ENCODE data around the gene SCPEP1.

Gene SCPEP1

DNA sequence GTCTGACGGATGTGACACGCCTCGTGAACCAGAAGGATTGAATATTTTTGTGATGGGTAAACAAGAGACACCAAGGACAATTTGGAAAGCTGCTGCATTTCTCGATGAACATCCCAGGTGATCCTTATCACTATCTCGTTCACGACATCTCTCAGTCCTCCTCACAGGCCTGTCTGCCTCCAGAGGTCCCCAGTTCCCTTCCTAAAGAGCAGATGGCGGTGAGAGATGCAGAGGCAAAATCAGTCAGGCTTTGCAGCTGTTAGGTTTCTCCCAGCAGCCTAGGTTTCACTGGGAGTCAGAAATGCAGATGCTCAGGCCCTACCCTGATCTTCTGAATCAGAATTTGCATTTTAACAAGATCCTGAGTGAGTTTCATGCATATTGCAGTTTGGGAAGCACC is 23.6 kb downstream of the SCPEP1 start:
- no peak for DNase-seq (ENCODE audit: low read depth)

DNA sequence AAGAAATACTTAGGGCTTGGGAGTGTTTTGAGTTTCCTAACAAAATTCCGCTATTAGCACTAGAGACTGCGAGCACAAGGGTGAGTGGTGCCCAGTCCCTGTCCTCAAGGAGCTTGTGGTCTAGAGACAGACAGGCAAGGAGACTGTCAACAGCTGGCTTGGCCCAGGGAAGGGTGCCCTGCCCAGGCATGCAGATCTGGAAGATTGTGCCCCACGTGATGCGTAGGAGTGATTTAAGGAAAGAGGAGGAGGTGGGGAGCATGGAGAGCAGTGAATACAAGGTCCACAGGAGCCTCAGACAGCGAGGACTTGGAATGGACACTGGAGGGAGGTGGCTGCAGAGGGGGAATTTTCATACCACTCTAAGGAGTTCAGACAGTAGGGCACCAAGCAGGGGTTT is 25.0 kb downstream of the SCPEP1 start:
- DNase-seq (ENCODE audit: low read depth) = no peak

GRCh38 chr17:57004944-57005579 is 27.1 kb downstream of the SCPEP1 start:
- DNase-seq (ENCODE audit: low read depth) = no peak

GRCh38 chr17:57006040-57006439 is 28.1 kb downstream of the SCPEP1 start:
- DNase-seq (ENCODE audit: low read depth) = no peak

DNA sequence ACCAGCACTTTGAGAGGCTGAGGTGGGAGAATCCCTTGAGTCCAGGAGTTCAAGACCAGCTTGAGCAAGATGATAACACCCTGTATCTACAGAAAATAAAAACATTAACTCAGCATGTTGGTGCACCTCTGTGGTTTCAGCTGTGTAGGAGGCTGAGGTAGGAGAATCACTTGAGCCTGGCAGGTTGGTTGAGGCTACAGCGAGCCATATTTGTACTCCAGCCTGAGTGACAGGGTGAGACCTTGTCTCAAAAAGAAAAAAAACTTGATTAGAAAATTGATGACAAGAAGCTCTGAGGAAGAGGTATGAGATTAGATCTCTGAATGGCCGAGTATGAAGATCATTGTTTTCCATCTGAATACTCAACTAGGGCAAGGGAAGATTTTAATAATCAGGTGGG is 31.0 kb downstream of the SCPEP1 start:
- DNase-seq (ENCODE audit: low read depth) = no peak

DNA sequence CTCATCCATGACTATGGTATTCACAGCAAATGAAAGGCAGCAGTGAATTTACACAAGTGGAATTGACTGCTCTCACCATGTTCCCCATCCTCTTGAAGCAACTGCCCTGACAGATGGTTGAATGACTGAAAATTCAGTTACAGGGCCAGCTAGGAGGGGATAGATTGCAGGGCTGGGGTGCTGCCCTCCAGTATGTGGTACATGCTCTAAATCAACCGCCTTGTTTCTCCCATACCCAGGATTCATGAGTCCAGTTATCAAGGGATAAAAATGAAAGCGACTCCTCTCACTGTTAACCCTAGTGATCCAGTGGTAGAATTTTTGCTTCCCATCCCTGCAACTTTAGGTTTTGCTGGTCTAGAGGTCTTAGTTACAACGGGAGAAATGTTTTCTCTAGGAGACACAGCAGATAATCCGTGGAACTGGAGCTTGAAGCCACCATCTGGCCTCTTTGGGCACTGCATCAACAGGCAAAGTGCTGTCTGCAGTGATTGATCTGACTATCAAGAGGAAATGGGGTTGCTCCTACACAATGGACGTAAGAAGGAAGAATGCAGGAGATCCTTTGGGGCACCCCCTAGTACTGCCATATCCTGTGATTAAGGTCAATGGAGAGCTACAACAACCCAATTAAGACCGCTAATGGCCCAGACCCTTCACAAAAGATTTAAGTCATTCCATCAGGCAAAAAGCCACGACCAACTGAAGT is 32.0 kb downstream of the SCPEP1 start:
- peak; percentile 26 for DNase-seq (ENCODE audit: low read depth)

DNA sequence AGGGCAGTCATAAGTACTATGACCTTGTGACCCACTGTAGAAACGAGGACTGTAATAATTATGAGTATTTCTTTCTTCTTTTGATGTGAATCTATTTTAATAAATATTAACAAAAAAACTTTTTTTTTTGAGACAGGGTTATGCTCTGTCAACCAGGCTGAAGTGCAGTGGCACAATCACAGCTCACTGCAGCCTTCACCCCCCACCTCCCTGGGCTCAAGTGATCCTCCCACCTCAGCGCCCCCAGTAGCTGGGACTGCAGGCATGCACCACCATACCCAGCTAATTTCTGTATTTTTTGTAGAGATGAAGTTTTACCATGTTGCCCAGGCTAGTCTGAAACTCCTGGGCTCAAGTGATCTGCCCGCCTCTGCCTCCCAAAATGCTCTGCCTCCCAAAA is 32.6 kb downstream of the SCPEP1 start:
- no peak for DNase-seq (ENCODE audit: low read depth)

GRCh38 chr17:57011491-57012015 is 33.6 kb downstream of the SCPEP1 start:
- DNase-seq (ENCODE audit: low read depth) = no peak

DNA sequence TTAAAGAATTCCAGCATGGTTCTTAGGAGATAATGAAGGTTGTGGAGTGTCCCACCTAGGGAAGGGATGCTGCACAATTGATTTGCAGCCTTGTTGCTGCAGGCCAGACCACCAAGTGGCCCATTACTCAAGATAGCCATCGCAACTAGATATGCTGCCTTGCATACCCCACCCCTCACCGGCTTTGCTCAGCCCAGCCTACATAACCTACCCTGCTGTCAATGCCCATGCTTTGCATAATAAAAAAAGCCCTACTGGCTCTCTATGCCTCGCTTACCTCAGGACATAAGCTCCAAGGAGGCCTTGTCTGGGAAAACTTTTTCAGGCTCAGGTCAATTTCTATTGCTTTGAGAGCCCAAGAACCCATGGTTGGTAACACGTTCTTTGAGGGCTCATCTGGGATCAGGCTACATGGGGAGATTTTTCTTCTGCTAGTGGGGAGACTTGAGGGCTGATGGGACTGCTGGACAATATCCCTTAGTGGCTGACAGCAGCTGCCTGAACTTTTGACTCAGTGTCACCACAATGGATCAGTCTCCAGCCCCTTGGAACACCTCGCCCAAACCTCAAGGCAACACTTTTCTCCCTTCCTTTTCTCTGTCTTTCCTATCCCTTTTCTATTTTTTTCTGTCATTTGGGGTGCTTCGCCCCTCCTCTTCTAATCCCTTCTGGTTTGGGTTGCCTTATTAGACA is 38.3 kb downstream of the SCPEP1 start:
- DNase-seq (ENCODE audit: low read depth) = no peak

DNA sequence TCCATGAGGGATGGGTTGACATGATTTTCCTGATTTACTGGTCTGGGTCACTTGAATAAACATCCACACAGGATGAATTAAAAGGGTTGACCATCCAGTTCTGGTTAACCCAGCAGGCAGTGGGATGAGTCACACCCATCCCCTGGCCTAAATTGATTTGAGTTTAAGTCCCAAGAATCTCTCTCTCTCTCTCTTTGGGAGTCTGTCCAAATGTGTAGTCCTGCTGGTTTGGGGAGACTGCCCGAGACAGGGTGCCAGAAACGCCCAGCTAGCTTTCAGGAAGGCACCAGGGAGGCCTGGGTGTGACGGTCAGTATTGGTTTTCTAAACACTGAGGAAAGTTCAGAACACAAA is 38.8 kb downstream of the SCPEP1 start:
- DNase-seq (ENCODE audit: low read depth) = no peak

- DNase-seq (ENCODE audit: low read depth) = no peak
Observed at GRCh38 chr17:57017625-57018024, 39.7 kb downstream of the SCPEP1 start.

DNA sequence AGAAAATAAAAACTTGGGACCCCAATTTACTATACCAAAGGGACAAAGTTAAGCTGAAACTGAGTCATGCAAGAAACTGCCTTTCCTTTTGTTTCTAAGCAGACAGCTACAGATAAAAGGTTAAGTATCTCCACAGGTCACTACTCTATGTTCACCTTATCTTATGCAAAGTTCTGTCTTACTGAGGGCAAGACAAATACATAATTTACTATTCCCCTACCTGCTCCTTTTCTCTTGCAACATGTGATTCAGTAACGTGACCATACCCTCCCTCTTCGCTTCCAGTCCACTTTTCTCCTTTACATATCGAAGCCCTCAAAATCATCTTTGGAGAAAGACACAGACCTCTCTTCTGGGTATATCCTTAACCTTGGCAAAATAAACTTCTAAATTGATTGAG is 42.3 kb downstream of the SCPEP1 start:
- DNase-seq (ENCODE audit: low read depth) = no peak

GRCh38 chr17:57021226-57021940 is 43.5 kb downstream of the SCPEP1 start:
- DNase-seq (ENCODE audit: low read depth) = no peak

DNA sequence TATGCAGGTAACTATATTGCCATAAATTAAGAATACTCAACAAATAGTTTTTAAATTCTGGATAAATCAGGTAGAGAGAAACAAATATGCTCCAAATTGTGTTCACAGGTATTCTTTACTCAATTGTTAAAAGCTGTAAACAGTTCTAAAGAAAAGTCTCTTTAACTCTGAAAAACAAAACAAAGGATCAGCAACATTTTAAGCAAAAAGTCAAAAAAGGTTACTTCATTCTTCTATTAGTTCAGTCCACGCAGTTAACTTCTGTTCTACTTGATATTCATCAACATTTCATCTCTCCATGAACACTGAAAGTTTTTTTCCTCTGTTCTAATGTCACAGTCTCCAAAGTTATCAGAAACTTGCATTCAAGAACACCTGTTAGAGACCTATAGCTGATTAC is 47.9 kb downstream of the SCPEP1 start:
- no peak for DNase-seq (ENCODE audit: low read depth)

DNA sequence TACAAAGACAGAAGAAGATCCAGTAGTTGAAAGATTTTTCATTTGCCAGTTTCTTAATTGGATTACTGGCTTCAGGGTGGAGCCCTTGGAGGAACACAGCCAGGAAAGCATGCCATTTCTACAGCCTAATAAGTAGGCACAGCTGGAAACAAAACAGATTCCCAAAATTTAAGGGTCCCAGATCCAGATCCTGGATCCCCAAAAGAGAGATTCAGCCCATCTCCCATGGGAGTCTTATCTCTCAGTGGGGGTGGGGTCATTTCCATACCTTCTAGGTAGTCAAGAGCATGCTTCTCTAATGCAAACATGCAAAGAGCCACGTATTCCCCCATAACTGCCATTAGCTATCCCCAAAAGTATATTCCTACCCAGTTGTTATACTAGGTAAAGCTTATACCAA is 49.9 kb downstream of the SCPEP1 start:
- DNase-seq (ENCODE audit: low read depth) = no peak

GRCh38 chr17:57032343-57032742 is 54.4 kb downstream of the SCPEP1 start:
- no peak for DNase-seq (ENCODE audit: low read depth)

GRCh38 chr17:57033296-57033695 is 55.4 kb downstream of the SCPEP1 start:
- no peak for DNase-seq (ENCODE audit: low read depth)

DNA sequence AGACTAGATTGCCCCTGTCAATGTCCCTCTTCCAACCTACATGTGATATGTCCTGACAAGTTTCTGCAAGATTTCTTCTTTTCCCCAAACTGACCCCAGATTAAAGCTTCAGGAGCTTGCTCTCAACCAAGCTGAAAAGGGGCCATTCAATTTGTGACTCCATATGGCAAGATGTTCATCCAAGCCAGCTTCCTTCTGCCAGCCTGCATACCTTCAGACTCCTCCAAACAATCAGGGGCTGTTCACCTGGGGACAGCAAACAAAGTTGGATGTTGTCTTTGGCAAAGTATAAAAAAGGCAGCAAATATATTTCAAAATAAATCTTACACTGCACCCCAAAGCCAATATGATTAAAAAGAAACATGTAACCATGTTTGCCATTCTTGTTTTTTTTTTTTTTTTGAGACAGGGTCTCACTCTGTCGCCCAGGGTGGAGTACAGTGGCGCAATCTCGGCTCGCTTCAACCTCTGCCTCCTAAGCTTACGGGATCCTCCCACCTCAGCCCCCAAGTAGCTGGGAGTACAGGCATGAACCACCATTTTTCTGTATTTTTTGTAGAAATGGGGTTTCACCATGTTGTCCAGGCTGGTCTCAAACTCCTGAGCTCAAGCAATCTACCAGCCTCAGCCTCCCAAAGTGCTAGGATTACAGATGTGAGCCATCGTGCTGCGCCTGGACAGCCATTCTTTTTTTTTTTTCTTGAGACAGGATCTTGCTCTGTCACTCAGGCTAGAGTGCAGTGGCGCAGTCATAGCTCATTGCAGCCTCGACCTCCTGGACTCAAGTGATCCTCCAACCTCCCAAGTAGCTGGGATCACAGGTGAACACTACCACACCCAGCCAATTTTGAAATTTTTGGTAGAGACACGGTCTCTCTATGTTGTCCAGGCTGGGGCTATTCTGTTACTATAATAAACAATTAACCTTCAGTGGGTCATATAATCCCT is 57.1 kb downstream of the SCPEP1 start:
- DNase-seq (ENCODE audit: low read depth) = no peak

- DNase-seq (ENCODE audit: low read depth) = no peak
Observed at GRCh38 chr17:57035971-57036481, 58.1 kb downstream of the SCPEP1 start.

DNA sequence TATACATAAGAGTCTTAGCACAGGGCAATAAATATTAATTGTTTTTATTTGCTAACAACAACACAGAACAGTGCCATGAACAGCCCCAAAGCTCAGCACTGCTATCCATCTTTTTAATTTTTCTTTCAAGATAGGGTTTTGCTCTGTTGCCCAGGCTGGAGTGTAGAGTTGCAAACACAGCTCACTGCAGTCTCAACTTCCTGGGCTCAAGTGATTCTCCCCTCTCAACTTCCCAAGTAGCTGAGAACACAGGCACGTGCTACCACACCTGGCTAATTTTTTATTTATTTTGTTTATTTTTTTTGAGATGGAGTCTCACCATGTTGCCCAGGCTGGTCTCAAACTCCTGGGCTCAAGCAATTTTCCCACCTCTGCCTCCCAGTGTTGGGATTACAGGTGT is 59.5 kb downstream of the SCPEP1 start:
- DNase-seq (ENCODE audit: low read depth) = no peak

- DNase-seq (ENCODE audit: low read depth) = no peak
Observed at GRCh38 chr17:57038486-57038885, 60.6 kb downstream of the SCPEP1 start.

Measured in fibroblast of the conjunctiva (primary cell).